Loucy (cell line): ENCODE results near the gene NAA50.

Source experiments
- H2AFZ ChIP-seq: fragments of 200-600 bp; sonication (generic); 2 replicates; pipeline ENCODE4 v1.6.0; 2016; ENCODE audit warnings: antibody characterized with exemption, mild to moderate bottlenecking, low read length, moderate library complexity
- H3F3A ChIP-seq: fragments of 200-600 bp; 2 replicates; pipeline ENCODE4 v1.6.0; 2016; ENCODE audit warnings: antibody characterized with exemption, low read depth, mild to moderate bottlenecking
- H3K27me3 ChIP-seq: fragments of 200-600 bp; sonication (generic); 2 replicates; pipeline ENCODE4 v1.6.1; 2014; ENCODE audit warnings: low read length, mild to moderate bottlenecking; ENCODE audit not compliant: insufficient read depth, poor library complexity, severe bottlenecking
- H3K36me3 ChIP-seq: fragments of 200-600 bp; sonication (generic); 2 replicates; pipeline ENCODE4 v1.6.1; 2016; ENCODE audit warnings: low read length; ENCODE audit not compliant: insufficient read depth
- H3K4me1 ChIP-seq: fragments of 200-600 bp; sonication (generic); 2 replicates; pipeline ENCODE4 v1.5.1; 2014; ENCODE audit warnings: low read length, mild to moderate bottlenecking; ENCODE audit not compliant: insufficient read depth, poor library complexity, severe bottlenecking
- H3K4me2 ChIP-seq: fragments of 200-600 bp; sonication (generic); 2 replicates; pipeline ENCODE4 v1.6.0; 2014; ENCODE audit warnings: antibody characterized with exemption, low read length, low read depth, mild to moderate bottlenecking; ENCODE audit not compliant: poor library complexity, severe bottlenecking
- H3K4me3 ChIP-seq: fragments of 200-600 bp; sonication (generic); 2 replicates; pipeline ENCODE4 v1.5.1; 2014; ENCODE audit warnings: low read length, mild to moderate bottlenecking, mixed read lengths; ENCODE audit not compliant: poor library complexity, severe bottlenecking
- H3K79me2 ChIP-seq: fragments of 200-600 bp; sonication (generic); 2 replicates; pipeline ENCODE4 v1.6.1; 2014; ENCODE audit warnings: low read length; ENCODE audit not compliant: insufficient read depth
- H3K9ac ChIP-seq: fragments of 200-600 bp; sonication (generic); 2 replicates; pipeline ENCODE4 v1.6.0; 2014; ENCODE audit warnings: mild to moderate bottlenecking, low read depth, low read length, moderate library complexity; ENCODE audit not compliant: poor library complexity, severe bottlenecking
- H3K9me2 ChIP-seq: fragments of 200-600 bp; sonication (generic); replicated peaks from 2 replicates; pipeline ENCODE4 v1.6.1; 2016; ENCODE audit warnings: low read depth, low read length, mixed read lengths
- H3K9me3 ChIP-seq: fragments of 200-600 bp; sonication (generic); 2 replicates; pipeline ENCODE4 v1.6.1; 2014; ENCODE audit warnings: mild to moderate bottlenecking, antibody characterized with exemption, low read length, low read depth; ENCODE audit not compliant: insufficient read depth
- H4K20me1 ChIP-seq: fragments of 200-600 bp; sonication (generic); 2 replicates; pipeline ENCODE4 v1.6.0; 2014; ENCODE audit warnings: antibody characterized with exemption, low read length, mild to moderate bottlenecking; ENCODE audit not compliant: insufficient read depth, poor library complexity, severe bottlenecking
- CTCF ChIP-seq: fragments of 200-600 bp; sonication (generic); conservative IDR thresholded peaks from 2 replicates; pipeline ENCODE4 v1.5.1; 2014; ENCODE audit warnings: mild to moderate bottlenecking, antibody characterized with exemption, low read length
- EZH2phosphoT487 ChIP-seq: fragments of 200-600 bp; IDR thresholded peaks from 2 replicates; pipeline ENCODE4 v1.6.1; 2018; ENCODE audit warnings: antibody characterized with exemption, mild to moderate bottlenecking, moderate library complexity, borderline replicate concordance

Gene NAA50

GRCh38 chr3:113791381-113791780 is 45.3 kb upstream of the NAA50 start:
- peaks cover 18% of the 10 kb centered on the region; the same call in 1 of the 2 replicates for H3K36me3 ChIP-seq

GRCh38 chr3:113783980-113784379 is 37.9 kb upstream of the NAA50 start:
- Histone ChIP-seq H3K9ac (no peak overlapping the region), H3K4me2 (no peak overlapping the region), H3K36me3 (peaks cover 8% of the 10 kb centered on the region; the same call in 1 of the 2 replicates), H2AFZ (no peak overlapping the region), H3K79me2 (no peaks in the 10 kb centered on the region), H3K4me1 (peaks cover 10% of the 10 kb centered on the region), H3K9me3 (no peaks in the 10 kb centered on the region), H4K20me1 (no peaks in the 10 kb centered on the region), H3K4me3 (no peak overlapping the region), H3K9me2 (no peaks in the 10 kb centered on the region), H3K27me3 (no peaks in the 10 kb centered on the region), H3F3A (no peaks in the 10 kb centered on the region)
- TF ChIP-seq CTCF (no peak), EZH2phosphoT487 (no peak)

More at GRCh38 chr3:113791381-113791780, 45.3 kb upstream of the NAA50 start:
- no peaks in the 10 kb centered on the region for H3K79me2 ChIP-seq
- H3K9ac ChIP-seq = no peak overlapping the region
- H3K27me3 ChIP-seq = no peaks in the 10 kb centered on the region
- no peaks in the 10 kb centered on the region for H3K9me3 ChIP-seq
- no peaks in the 10 kb centered on the region for H3F3A ChIP-seq
- no peaks in the 10 kb centered on the region for H4K20me1 ChIP-seq
- H3K4me1 ChIP-seq = no peaks in the 10 kb centered on the region
- H3K9me2 ChIP-seq = no peaks in the 10 kb centered on the region
- H2AFZ ChIP-seq = no peak overlapping the region
- no peak overlapping the region for H3K4me3 ChIP-seq
- TF ChIP-seq EZH2phosphoT487 (no peak), CTCF (no peak)
- no peak overlapping the region for H3K4me2 ChIP-seq

GRCh38 chr3:113783463-113783862 is 37.4 kb upstream of the NAA50 start:
- no peaks in the 10 kb centered on the region for H3F3A ChIP-seq
- no peaks in the 10 kb centered on the region for H3K27me3 ChIP-seq
- no peak overlapping the region for H2AFZ ChIP-seq
- no peaks in the 10 kb centered on the region for H4K20me1 ChIP-seq
- no peaks in the 10 kb centered on the region for H3K79me2 ChIP-seq
- no peak overlapping the region for H3K4me2 ChIP-seq
- H3K36me3 ChIP-seq = peaks cover 8% of the 10 kb centered on the region; the same call in 1 of the 2 replicates
- no peak for TF ChIP-seq EZH2phosphoT487
- TF ChIP-seq CTCF = no peak
- peaks cover 10% of the 10 kb centered on the region for H3K4me1 ChIP-seq
- H3K4me3 ChIP-seq = no peak overlapping the region
- H3K9ac ChIP-seq = no peak overlapping the region
- H3K9me2 ChIP-seq = no peaks in the 10 kb centered on the region
- H3K9me3 ChIP-seq = no peaks in the 10 kb centered on the region
